ENCODE measurements around the gene MMD2.

MMD2 gene

DNA sequence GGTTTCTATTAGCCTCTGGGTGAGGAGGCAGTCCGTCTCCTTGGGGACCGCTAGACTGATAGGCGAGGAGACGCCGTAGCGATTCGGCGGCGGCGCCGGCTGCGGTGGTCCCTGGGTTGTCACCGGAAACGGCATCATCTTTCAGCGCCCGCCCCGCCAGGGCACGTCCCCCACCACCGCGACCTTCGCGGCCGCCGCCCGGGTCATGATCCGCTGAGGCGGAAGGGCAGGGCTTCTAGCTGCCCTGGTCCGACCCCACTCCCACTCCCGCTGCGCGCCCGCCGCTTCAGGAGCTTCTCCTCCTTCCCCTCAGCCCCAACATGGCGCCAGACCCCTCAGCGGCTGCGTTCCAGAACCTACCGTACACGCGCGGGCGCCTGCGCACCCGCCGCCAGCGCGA lies 97.3 kb downstream of the MMD2 start, which contains the start of gene PAPOLB:
TSS of gene PAPOLB (minus strand) at position 358 of the 400 bp plus-strand sequence. CDS start at position 138, 220 bp downstream.
- H3K4me2 ChIP-seq (ENCODE audit: low read depth, low read length, poor library complexity, severe bottlenecking): no peak within 1 kb of the TSS
- no peaks in the 10 kb centered on the region for H3K9me2 ChIP-seq (replicated peaks; ENCODE audit: insufficient read depth, low read length)
- H3K27me3 ChIP-seq (ENCODE audit: low read length): no peaks in the 10 kb centered on the region
- H3K4me3 ChIP-seq (ENCODE audit: insufficient read depth, low read length, poor library complexity, severe bottlenecking): no peak within 1 kb of the TSS
- no peaks in the 10 kb centered on the region for H4K20me1 ChIP-seq (ENCODE audit: low read depth, low read length)
- H3K36me3 ChIP-seq (ENCODE audit: low read length): no peaks in the 10 kb centered on the region
- H3K9ac ChIP-seq (ENCODE audit: low read length): no peak within 1 kb of the TSS
- no peak within 1 kb of the TSS for H2AFZ ChIP-seq (ENCODE audit: low read depth, low read length, severe bottlenecking)
- no peak for TF ChIP-seq EZH2phosphoT487 (conservative IDR thresholded peaks at IDR 0.05; ENCODE audit: low read length)
- TF ChIP-seq, protein P1, sequence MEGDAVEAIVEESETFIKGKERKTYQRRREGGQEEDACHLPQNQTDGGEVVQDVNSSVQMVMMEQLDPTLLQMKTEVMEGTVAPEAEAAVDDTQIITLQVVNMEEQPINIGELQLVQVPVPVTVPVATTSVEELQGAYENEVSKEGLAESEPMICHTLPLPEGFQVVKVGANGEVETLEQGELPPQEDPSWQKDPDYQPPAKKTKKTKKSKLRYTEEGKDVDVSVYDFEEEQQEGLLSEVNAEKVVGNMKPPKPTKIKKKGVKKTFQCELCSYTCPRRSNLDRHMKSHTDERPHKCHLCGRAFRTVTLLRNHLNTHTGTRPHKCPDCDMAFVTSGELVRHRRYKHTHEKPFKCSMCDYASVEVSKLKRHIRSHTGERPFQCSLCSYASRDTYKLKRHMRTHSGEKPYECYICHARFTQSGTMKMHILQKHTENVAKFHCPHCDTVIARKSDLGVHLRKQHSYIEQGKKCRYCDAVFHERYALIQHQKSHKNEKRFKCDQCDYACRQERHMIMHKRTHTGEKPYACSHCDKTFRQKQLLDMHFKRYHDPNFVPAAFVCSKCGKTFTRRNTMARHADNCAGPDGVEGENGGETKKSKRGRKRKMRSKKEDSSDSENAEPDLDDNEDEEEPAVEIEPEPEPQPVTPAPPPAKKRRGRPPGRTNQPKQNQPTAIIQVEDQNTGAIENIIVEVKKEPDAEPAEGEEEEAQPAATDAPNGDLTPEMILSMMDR (IDR thresholded peaks at IDR 0.05; ENCODE audit: insufficient read depth, low read length, poor library complexity, severe bottlenecking): no peak
- H3K9me3 ChIP-seq (ENCODE audit: insufficient read depth, low read length): no peaks in the 10 kb centered on the region
- no peaks in the 10 kb centered on the region for H3K79me2 ChIP-seq (ENCODE audit: insufficient read depth, low read length)
- no peaks in the 10 kb centered on the region for H3F3A ChIP-seq (ENCODE audit: insufficient read depth)
- no peak within 1 kb of the TSS for H3K27ac ChIP-seq (ENCODE audit: low read depth, low read length)

DNA sequence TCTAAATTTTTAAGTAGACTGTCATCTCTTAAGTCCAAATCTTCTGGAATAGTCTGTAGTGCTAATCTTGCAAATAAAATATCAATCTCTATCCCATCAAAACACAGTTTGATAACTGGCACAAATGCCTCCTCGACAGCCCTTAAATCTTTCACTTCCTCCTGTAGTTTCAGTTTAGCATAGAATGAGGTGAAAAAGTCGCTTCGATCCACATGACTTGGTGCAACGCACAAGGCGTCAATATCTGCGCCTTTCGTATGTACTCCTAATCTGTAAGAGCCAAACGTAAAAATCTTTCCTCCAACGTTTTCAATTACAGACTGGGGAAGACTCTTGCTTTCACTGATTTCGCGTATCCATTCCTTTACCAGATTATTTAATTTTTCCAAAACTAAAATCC lies 97.8 kb downstream of the MMD2 start:
- Histone ChIP-seq H3F3A (ENCODE audit: insufficient read depth) (no peaks in the 10 kb centered on the region), H3K9me2 (replicated peaks; ENCODE audit: insufficient read depth, low read length) (no peaks in the 10 kb centered on the region), H4K20me1 (ENCODE audit: low read depth, low read length) (no peaks in the 10 kb centered on the region), H3K4me2 (ENCODE audit: low read depth, low read length, poor library complexity, severe bottlenecking) (no peak overlapping the region), H2AFZ (ENCODE audit: low read depth, low read length, severe bottlenecking) (no peak overlapping the region), H3K27ac (ENCODE audit: low read depth, low read length) (no peak overlapping the region), H3K36me3 (ENCODE audit: low read length) (no peaks in the 10 kb centered on the region), H3K4me3 (ENCODE audit: insufficient read depth, low read length, poor library complexity, severe bottlenecking) (no peak overlapping the region), H3K79me2 (ENCODE audit: insufficient read depth, low read length) (no peaks in the 10 kb centered on the region), H3K9ac (ENCODE audit: low read length) (no peak overlapping the region), H3K9me3 (ENCODE audit: insufficient read depth, low read length) (no peaks in the 10 kb centered on the region), H3K27me3 (ENCODE audit: low read length) (no peaks in the 10 kb centered on the region)
- TF ChIP-seq, protein P1 (IDR thresholded peaks at IDR 0.05; ENCODE audit: insufficient read depth, low read length, poor library complexity, severe bottlenecking): no peak
- no peak for TF ChIP-seq EZH2phosphoT487 (conservative IDR thresholded peaks at IDR 0.05; ENCODE audit: low read length)

DNA sequence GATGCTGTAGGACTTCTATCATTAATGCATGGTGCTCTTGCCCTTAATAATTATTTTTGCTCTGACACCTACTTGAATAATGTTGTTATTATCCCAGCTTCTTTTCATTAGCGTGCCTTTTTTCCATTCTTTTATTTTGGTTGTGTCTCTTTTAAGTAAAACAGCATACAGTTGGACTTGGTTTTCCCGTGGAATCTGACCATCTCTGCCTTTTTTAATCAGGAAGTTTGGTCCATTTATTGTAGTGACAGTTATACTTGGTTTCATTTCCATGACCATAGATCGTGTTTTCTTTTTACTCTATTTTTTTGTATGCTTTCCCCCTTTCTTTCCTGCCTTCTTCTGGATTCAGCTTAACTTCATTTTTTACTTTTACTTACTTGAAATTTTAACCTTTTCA lies 101.8 kb downstream of the MMD2 start:
- Histone ChIP-seq H3K4me2 (ENCODE audit: low read depth, low read length, poor library complexity, severe bottlenecking) (no peak overlapping the region), H2AFZ (ENCODE audit: low read depth, low read length, severe bottlenecking) (no peak overlapping the region), H3K27me3 (ENCODE audit: low read length) (no peaks in the 10 kb centered on the region), H3K9ac (ENCODE audit: low read length) (no peak overlapping the region), H3K27ac (ENCODE audit: low read depth, low read length) (no peak overlapping the region), H3K9me2 (replicated peaks; ENCODE audit: insufficient read depth, low read length) (no peaks in the 10 kb centered on the region), H3F3A (ENCODE audit: insufficient read depth) (no peaks in the 10 kb centered on the region), H3K9me3 (ENCODE audit: insufficient read depth, low read length) (no peaks in the 10 kb centered on the region), H3K4me3 (ENCODE audit: insufficient read depth, low read length, poor library complexity, severe bottlenecking) (no peak overlapping the region), H4K20me1 (ENCODE audit: low read depth, low read length) (no peaks in the 10 kb centered on the region), H3K36me3 (ENCODE audit: low read length) (no peaks in the 10 kb centered on the region), H3K79me2 (ENCODE audit: insufficient read depth, low read length) (no peaks in the 10 kb centered on the region)
- TF ChIP-seq EZH2phosphoT487 (conservative IDR thresholded peaks at IDR 0.05; ENCODE audit: low read length): no peak
- TF ChIP-seq, protein P1 (IDR thresholded peaks at IDR 0.05; ENCODE audit: insufficient read depth, low read length, poor library complexity, severe bottlenecking): no peak
